Skin of body (tissue), 2 donors: Measurements from ENCODE around the gene PRMT2. TPM values are rescaled to one million over a fixed set of nuclear protein-coding genes. Genes with fewer than 3 reads are reported as not detected.

Experiments
- DNase-seq: peaks from one replicate; lab custom pipeline; 2025; lab: John Stamatoyannopoulos, UW
- total RNA-seq: library from RNA; depleted of rRNA; stranded (reverse); fragments of >200 nt; gene quantifications from one replicate; pipeline ENCODE4 v1.2.3, GENCODE V29; 2014

PRMT2 gene
- total RNA-seq, 1 donor from 2014 or later: 63.8 TPM

- no peak for DNase-seq
These were observed 6.2 kb downstream of the PRMT2 start for GRCh38 chr21:46641656-46642055.

- no peak for DNase-seq
These were observed 8.1 kb downstream of the PRMT2 start for GRCh38 chr21:46643379-46644177.

GRCh38 chr21:46645840-46646239 is 10.4 kb downstream of the PRMT2 start:
- DNase-seq: no peak

DNA sequence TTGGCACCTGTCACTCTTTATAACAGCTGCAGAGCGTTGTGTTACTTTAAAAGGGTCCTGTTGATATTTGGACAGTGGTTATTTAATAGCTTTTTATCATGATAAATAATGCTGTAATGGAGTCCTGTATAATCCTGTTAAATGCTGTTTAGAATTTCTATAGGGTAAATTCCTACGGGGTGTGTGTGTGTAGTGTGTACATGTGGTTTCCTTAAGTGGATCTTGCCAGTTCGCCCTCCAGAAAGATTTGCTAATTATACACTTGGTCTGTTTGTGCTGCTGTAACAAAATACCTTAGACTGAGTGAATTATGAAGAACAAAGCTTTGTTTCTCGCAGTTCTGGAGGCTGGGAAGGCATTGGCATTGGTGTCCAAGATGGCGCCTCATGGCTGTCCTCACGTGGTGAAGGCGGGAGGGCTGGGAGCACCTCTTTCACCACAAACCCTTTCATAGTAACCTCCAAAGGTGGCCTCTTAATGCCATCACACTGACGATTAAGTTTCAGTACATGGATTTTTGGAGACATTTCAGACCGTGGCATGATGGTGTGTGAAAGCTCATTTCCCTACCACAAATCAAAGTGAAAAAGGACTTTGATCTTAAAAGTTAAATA is 11.2 kb downstream of the PRMT2 start:
- no peak for DNase-seq

GRCh38 chr21:46648539-46648938 is 13.1 kb downstream of the PRMT2 start:
- DNase-seq: no peak

DNA sequence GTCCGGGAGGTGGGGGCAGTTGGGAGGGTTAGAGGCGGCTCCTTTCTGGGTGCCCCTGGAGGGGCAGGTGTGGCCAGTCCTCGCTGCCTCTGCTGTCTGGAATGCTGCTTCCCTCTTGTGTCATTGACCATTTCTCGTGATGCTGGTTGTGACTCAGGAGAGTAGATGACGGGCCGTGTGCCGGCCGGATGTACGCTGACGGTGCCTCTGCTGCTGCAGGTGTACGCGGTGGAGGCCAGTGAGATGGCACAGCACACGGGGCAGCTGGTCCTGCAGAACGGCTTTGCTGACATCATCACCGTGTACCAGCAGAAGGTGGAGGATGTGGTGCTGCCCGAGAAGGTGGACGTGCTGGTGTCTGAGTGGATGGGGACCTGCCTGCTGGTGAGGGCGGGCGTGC is 13.9 kb downstream of the PRMT2 start:
- DNase-seq: no peak

DNA sequence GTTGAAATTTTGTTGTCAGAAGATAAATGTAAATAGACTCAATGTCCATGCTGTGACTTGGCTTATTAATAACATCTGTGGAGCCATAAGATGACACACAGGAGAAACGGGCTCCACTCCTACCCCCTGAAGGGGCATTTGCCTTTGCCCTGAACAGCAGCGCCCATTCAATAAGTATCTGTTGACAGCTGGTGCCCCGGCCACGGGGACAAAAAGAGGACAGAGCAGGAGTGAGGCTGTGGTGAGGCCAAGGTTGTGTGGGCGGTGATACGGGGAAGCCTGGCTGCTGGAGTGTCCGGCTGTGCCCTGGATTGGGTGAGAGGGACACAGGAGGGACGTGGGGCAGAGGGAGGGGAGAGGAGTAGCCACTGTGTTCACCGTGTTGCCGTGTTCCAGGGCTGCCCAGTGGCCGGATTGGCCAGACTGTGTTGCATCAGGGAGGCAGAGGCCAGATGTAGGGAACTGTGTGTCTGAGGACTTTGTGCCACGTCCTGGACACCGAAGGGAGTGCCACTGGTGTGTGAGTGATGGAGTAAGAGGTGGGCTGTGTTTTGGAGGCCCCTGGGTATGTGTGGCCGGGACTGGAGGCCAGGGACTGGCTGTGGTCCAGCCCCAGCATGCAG is 15.1 kb downstream of the PRMT2 start:
- DNase-seq: no peak

- no peak for DNase-seq
These were observed 15.6 kb downstream of the PRMT2 start for GRCh38 chr21:46651121-46651520.

DNA sequence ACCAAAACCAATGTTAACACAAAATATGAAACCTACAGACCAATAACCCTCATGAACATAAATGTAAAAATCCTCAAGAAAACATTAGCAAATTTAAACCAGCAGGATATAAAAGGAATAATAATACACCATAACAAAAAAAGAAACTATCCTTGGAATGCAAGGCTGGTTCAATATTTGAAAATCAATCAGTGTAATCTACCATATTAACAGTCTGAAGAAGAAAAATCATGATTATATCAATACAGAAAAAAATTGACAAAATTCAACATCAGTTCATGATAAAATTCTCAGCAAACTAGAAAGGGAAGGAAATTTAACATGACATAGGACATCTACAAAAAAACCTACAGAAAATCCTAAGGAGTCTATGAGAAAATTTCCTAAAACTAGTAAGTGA is 19.8 kb downstream of the PRMT2 start:
- DNase-seq: no peak

DNA sequence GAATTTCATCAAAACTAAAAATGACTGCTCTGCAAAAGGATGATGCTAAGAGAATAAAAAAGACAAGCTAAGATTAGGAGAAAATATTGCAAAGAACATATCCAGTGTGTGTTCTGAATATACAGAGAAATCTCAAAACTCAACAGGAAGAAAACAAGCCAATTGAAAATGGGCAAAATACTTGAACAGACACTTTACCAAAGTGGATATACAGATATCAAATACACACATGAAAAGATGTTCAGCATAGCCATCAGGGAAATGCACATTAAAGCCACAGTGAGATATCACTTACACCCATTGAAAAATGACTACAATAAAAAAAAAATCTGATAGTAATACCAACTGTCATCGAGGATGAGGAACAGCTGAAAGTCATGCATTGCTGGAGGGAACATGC is 21.3 kb downstream of the PRMT2 start:
- DNase-seq: no peak

DNA sequence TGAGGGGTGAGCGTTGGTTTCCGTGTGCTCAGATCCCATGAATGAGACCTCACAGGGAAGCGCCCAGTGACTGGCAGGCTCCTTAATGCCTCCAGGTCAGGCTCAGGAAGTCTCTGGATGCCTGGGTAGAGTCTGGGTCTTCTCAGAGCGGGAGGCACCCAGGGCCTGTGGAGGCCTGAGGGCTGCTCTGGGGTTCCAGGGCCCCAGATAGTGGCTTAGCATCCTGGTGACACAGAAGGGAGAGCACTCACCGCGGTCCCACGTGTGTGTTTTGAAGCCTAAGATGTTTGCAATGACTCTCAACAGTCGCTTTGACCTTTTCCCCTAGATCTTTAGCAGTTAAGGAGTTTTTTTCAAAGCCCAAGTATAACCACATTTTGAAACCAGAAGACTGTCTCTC is 25.0 kb downstream of the PRMT2 start:
- DNase-seq: no peak

DNA sequence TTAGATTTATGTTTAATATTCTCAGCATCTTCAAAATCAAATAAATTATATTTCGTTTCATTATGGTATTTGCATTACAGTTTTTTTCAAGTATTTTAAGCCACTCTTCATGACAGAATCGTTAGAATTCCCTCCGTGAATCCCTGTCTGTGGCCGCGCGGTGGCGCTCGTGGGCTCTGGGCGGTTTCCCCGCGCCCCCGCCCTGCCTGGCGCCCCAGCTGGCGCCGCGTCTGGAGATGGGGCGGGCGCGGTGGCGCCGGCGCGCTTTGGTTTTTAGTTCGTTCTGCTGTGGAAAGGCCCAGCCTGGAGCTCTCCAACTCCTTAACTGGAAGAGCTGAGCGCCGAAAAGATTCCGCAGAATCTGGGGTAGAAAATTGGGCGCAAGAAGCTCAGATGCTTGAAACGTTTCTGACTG is 25.7 kb downstream of the PRMT2 start:
- peak; percentile 69 for DNase-seq

DNA sequence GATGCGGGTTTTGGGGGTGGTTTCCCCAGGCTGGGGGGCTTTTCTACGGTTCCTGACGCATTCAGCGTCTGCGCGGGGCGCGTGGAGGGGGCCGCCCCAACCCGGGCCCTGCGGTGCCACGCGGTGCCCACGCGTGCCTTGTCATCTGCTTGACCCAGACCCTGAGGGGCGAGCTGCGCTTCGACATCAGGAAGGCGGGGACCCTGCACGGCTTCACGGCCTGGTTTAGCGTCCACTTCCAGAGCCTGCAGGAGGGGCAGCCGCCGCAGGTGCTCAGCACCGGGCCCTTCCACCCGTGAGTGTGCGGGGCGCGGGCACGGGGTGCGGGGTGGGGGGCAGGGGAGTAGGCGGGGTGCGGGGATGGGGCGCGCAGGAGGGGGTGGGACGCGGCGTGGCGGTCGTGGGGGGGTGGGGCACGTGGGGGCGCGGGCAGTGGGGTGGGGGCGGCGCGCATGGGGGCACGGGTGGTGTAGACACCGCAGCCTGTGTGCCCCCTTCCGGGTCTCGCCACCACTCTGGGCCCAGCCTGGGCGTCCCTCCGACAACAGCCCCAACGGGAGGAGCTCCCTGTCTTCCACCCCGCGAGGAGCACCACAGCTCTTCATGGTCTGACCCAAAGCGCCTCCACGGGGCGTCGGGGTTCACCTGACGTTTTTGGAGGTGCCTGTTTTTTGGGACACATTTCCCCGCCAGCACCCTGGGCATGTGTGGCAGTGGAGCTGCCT is 26.3 kb downstream of the PRMT2 start:
- DNase-seq: no peak

DNA sequence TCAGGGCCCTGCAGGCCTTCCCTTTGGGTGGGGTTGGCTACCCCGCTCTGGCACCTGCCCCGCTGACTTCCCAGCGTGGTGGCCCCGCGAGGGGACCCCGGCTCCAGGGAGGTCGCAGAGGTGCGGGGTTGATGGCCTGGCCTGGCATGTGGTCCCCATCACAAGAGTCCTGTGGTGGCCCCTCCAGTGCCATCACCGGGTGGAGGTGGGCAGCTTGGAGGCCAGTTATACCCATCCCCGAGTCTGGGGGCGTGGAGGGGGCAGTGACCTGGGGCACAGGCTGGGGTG is 26.8 kb downstream of the PRMT2 start:
- DNase-seq: no peak

GRCh38 chr21:46662765-46663500 is 27.5 kb downstream of the PRMT2 start:
- DNase-seq: no peak

DNA sequence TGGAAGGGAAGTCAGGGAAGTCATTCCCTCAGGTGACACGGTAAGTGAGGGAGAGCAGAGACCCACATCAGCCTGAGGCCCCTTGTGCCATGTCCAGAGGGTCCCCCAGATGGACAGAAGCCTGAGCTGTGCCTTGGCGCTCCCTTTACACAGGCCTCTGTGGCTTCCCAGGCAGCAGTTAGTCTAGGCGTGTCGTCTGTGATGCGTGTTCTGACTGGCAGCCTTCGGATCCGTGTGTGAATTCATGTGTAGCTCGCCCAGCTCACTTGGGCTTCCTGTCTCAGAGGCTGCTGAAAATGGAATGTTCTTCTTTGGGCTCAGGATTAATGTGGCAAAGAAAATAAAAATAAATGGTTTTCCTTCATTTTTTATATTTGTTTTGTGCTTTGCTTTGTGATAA is 28.3 kb downstream of the PRMT2 start:
- no peak for DNase-seq

- DNase-seq: no peak
These were observed 29.0 kb downstream of the PRMT2 start for GRCh38 chr21:46664316-46664995.

GRCh38 chr21:46665566-46665965 is 30.1 kb downstream of the PRMT2 start:
- no peak for DNase-seq

GRCh38 chr21:46666941-46667740 is 31.7 kb downstream of the PRMT2 start:
- no peak for DNase-seq

DNA sequence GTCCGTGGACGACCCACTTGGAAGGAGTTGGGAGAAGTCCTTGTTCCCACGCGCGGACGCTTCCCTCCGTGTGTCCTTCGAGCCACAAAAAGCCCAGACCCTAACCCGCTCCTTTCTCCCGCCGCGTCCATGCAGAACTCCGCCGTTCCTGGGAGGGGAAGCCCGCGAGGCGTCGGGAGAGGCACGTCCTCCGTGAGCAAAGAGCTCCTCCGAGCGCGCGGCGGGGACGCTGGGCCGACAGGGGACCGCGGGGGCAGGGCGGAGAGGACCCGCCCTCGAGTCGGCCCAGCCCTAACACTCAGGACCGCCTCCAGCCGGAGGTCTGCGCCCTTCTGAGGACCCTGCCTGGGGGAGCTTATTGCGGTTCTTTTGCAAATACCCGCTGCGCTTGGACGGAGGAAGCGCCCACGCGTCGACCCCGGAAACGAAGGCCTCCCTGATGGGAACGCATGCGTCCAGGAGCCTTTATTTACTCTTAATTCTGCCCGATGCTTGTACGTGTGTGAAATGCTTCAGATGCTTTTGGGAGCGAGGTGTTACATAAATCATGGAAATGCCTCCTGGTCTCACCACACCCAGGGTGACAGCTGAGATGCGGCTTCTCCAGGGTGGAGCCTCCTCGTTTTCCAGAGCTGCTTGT is 32.4 kb downstream of the PRMT2 start:
- DNase-seq: no peak
